Parathyroid adenoma (tissue), 2 donors: ENCODE measurements around the gene CAPN13.

ENCODE experiments used
- H2AFZ ChIP-seq: fragments of 300-600 bp; sonication (generic); one replicate; pipeline ENCODE4 v1.7.0; 2017; ENCODE audit warnings: antibody characterized with exemption, mild to moderate bottlenecking
- H3K27ac ChIP-seq: fragments of 300-600 bp; sonication (generic); one replicate; pipeline ENCODE4 v1.7.0; 2017
- H3K27me3 ChIP-seq: fragments of 300-600 bp; sonication (generic); one replicate; pipeline ENCODE4 v1.7.0; 2017; ENCODE audit warnings: low read length; ENCODE audit not compliant: control insufficient read depth, insufficient read depth
- H3K36me3 ChIP-seq: fragments of 300-600 bp; sonication (generic); one replicate; pipeline ENCODE4 v1.7.0; 2017; ENCODE audit warnings: low read length; ENCODE audit not compliant: control insufficient read depth, insufficient read depth
- H3K4me1 ChIP-seq: fragments of 300-600 bp; sonication (generic); one replicate; pipeline ENCODE4 v1.7.0; 2017; ENCODE audit warnings: control low read depth
- H3K4me2 ChIP-seq: fragments of 300-600 bp; sonication (generic); one replicate; pipeline ENCODE4 v1.7.0; 2017; ENCODE audit warnings: low read length
- H3K4me3 ChIP-seq: fragments of 300-600 bp; sonication (generic); one replicate; pipeline ENCODE4 v1.7.0; 2017; ENCODE audit warnings: low read depth, low read length
- H3K79me2 ChIP-seq: fragments of 300-600 bp; sonication (generic); one replicate; pipeline ENCODE4 v1.7.0; 2017; ENCODE audit warnings: control low read depth
- H3K9ac ChIP-seq: fragments of 300-600 bp; sonication (generic); one replicate; pipeline ENCODE4 v1.7.0; 2017; ENCODE audit warnings: mild to moderate bottlenecking
- H3K9me3 ChIP-seq: fragments of 300-600 bp; sonication (generic); one replicate; pipeline ENCODE4 v1.7.0; 2017; ENCODE audit warnings: low read length; ENCODE audit not compliant: control insufficient read depth
- TF ChIP-seq, protein P1 (sequence below): fragments of 300-600 bp; sonication (generic); IDR thresholded peaks from one replicate; pipeline ENCODE4 v1.7.0; 2017; ENCODE audit warnings: antibody characterized with exemption, mild to moderate bottlenecking
- donor health status: primary hyperparathyroidism.

The CAPN13 gene

DNA sequence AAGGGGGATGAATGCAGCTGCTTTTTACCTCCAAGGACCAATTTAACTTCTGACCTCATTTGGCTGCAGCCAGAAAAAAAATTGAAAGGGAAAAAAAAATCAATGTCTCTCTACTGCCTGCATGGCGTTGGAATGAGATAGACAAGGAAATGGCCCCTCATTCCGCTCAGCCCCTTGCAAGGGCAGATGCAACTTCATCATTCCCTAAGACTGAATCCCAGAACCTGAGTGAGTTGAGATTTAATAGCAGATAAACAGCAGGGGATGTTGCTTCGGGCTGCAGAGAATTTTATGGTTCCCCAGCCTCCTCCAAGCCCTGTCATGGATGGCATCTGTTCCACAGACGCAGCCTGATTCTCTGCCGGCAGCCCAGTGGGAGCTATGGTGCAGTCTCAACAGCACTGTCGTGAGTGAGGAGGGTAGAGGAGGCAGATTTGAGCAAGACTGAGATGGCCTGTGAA, 49.0 kb downstream of the CAPN13 start:
- TF ChIP-seq, protein P1, sequence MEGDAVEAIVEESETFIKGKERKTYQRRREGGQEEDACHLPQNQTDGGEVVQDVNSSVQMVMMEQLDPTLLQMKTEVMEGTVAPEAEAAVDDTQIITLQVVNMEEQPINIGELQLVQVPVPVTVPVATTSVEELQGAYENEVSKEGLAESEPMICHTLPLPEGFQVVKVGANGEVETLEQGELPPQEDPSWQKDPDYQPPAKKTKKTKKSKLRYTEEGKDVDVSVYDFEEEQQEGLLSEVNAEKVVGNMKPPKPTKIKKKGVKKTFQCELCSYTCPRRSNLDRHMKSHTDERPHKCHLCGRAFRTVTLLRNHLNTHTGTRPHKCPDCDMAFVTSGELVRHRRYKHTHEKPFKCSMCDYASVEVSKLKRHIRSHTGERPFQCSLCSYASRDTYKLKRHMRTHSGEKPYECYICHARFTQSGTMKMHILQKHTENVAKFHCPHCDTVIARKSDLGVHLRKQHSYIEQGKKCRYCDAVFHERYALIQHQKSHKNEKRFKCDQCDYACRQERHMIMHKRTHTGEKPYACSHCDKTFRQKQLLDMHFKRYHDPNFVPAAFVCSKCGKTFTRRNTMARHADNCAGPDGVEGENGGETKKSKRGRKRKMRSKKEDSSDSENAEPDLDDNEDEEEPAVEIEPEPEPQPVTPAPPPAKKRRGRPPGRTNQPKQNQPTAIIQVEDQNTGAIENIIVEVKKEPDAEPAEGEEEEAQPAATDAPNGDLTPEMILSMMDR, result no peak
- Histone ChIP-seq H3K4me3 (no peak overlapping the region), H2AFZ (no peak overlapping the region), H3K27ac (no peak overlapping the region), H3K4me1 (no peaks in the 10 kb centered on the region), H3K27me3 (no peaks in the 10 kb centered on the region), H3K79me2 (no peaks in the 10 kb centered on the region), H3K9ac (no peak overlapping the region), H3K4me2 (no peak overlapping the region), H3K9me3 (no peaks in the 10 kb centered on the region), H3K36me3 (no peaks in the 10 kb centered on the region)

DNA sequence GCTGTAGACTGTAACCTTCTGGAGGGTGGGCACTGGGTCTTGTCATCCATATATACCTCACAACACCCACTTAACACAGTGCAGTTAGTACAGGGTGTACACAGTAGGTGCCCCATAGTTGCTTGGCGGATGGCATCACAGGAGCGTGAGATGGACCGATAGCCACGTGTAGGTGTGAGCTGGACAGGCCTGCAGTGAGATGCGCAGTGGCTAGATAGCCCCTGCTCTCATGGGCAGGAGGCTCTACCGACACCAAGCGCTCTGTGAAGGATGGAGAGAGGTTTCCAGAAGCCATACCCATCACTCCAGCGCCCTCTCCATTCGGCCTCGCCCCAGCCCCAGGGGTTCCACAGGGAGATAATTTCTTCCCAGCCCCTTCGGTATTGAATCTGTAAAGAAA, 49.5 kb downstream of the CAPN13 start:
- no peaks in the 10 kb centered on the region for H3K79me2 ChIP-seq
- no peaks in the 10 kb centered on the region for H3K4me1 ChIP-seq
- no peaks in the 10 kb centered on the region for H3K36me3 ChIP-seq
- TF ChIP-seq, protein P1, result no peak
- no peaks in the 10 kb centered on the region for H3K9me3 ChIP-seq
- H3K4me3 ChIP-seq, result no peak overlapping the region
- H3K4me2 ChIP-seq, result no peak overlapping the region
- no peak overlapping the region for H2AFZ ChIP-seq
- H3K27me3 ChIP-seq, result no peaks in the 10 kb centered on the region
- no peak overlapping the region for H3K27ac ChIP-seq
- H3K9ac ChIP-seq, result no peak overlapping the region

DNA sequence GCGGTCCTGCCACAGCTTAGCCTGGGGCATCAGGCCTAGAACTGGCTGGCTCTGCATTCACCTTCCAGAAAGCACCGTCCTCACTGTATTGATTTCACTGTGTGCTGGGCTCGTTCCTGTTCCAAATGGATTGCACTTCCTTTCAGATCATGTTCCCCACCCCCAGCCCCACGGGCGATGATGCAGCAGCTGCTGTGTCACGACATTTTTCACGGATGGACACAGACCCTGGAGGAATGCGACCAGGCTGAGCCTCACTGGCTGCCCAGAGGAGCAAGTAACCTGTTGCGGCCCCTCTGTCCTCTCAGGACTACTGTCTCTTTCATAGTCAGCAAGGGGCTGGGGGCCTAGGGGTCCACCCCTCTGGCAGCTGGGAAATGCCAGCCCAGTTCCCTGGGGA, 50.3 kb downstream of the CAPN13 start:
- no peaks in the 10 kb centered on the region for H3K27me3 ChIP-seq

DNA sequence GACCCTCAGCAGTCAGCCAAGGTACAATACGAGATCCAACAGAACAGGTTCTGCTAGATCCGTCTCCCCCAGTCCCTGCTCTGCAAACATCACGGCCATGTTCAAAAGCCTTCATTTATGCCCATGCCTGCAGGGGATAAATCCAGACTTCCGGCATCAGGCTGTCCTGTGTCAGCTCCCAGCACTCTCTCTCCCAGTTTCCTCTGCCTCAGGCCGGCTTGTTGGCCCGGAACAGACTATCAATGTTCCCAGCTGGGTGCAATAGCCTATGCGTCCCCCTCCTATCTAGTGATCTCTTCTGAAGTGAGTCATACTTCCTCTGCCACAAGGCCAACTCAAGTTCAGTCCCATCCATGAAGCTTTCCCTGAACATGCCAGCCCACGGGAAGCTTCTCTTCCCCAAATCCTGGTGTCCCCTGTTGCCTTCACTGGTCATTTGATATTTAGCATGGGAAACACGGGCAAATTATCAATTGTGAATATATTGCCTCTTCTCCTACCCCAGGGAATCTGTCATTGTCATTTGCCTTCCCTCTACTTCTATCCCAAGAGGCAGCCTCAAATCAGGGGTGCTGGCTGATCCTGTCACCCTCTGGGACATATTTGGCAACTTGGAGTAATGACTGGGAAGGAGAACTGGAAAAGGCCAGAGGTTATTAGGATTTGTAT, 51.1 kb downstream of the CAPN13 start:
- Histone ChIP-seq H2AFZ (no peak overlapping the region), H3K4me3 (no peak overlapping the region), H3K4me2 (no peak overlapping the region), H3K9ac (no peak overlapping the region), H3K27ac (no peak overlapping the region), H3K27me3 (no peaks in the 10 kb centered on the region), H3K36me3 (no peaks in the 10 kb centered on the region), H3K9me3 (no peaks in the 10 kb centered on the region), H3K79me2 (no peaks in the 10 kb centered on the region), H3K4me1 (no peaks in the 10 kb centered on the region)
- TF ChIP-seq, protein P1, result no peak

More for the DNA sequence above, 50.3 kb downstream of the CAPN13 start:
- Histone ChIP-seq H3K36me3 (no peaks in the 10 kb centered on the region), H3K4me3 (no peak overlapping the region), H3K79me2 (no peaks in the 10 kb centered on the region), H3K27ac (no peak overlapping the region), H3K9me3 (no peaks in the 10 kb centered on the region), H3K9ac (no peak overlapping the region), H3K4me2 (no peak overlapping the region), H3K4me1 (no peaks in the 10 kb centered on the region), H2AFZ (no peak overlapping the region)
- TF ChIP-seq, protein P1, result no peak

DNA sequence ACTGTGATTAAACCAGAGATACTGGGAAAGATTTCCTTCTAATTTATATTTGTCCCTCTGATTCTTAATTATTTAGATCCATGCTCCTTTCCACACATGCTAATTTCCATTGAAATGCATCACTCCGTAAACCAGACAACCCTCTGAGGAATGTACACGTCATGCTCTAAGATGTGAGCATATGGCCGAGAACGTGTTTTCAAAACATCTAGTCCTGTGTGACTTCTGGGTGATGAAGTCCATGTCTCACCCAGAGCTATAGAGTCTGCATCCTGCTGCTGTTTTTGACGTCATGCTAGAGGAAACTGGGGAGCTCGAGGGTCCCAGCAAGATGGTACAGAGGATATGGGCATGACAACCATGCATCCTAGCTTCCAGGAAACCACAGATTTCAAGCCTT, 53.6 kb downstream of the CAPN13 start:
- H3K79me2 ChIP-seq, result no peaks in the 10 kb centered on the region
- TF ChIP-seq, protein P1, result no peak
- H3K4me3 ChIP-seq, result no peak overlapping the region
- no peak overlapping the region for H3K27ac ChIP-seq
- no peaks in the 10 kb centered on the region for H3K9me3 ChIP-seq
- no peaks in the 10 kb centered on the region for H3K36me3 ChIP-seq
- no peaks in the 10 kb centered on the region for H3K27me3 ChIP-seq
- no peak overlapping the region for H3K4me2 ChIP-seq
- H3K9ac ChIP-seq, result no peak overlapping the region
- no peaks in the 10 kb centered on the region for H3K4me1 ChIP-seq
- H2AFZ ChIP-seq, result no peak overlapping the region
